GM20000 (cell line): Measurements from ENCODE around the gene FOXL2NB.

ENCODE experiments used
- DNase-seq: peaks from one replicate; pipeline ENCODE4 v3.0.0; 2012; ENCODE audit warnings: low spot score
- CTCF ChIP-seq: IDR thresholded peaks from 2 replicates; pipeline ENCODE4 v1.5.1; 2012; ENCODE audit warnings: mild to moderate bottlenecking, control low read depth; ENCODE audit errors: extremely low read depth, missing control alignments

FOXL2NB gene

GRCh38 chr3:138985932-138986331 lies 38.9 kb downstream of the FOXL2NB start:
- no peak for DNase-seq
- no peak for TF ChIP-seq CTCF

- no peak for TF ChIP-seq CTCF
- no peak for DNase-seq
Observed at GRCh38 chr3:138987181-138987580, 40.2 kb downstream of the FOXL2NB start.

GRCh38 chr3:138995706-138996105 lies 48.7 kb downstream of the FOXL2NB start:
- no peak for TF ChIP-seq CTCF
- DNase-seq: no peak
